ENCODE measurements around the gene GNRHR. TPM values are rescaled to one million over a fixed set of nuclear protein-coding genes. Genes with fewer than 3 reads are reported as not detected.

The GNRHR gene
- polyA plus RNA-seq, 1 donor (not counting 4 experiments of a cell fraction or from before 2014, with no cell fraction given) = 0.24 TPM

DNA sequence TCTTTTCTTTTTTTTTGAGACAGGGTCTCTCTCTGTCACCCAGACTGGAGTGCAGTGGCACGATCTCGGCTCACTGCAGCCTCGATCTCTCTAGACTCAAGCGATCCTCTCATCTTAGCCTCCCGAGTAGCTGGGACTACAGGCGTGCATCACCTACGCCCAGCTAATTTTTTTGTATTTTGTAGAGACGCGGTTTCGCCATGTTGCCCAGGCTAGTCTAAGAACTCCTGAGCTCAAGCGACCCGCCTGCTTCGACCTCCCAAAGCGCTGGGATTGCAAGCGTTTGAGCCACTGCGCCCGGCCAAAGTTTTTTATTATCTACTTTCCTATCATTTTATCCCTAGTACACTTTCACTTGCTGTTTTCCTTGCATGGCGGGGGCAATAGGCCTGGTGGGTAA, 54.6 kb downstream of the GNRHR start:
- peaks cover 97% of the 10 kb centered on the region for H3K79me2 ChIP-seq (ENCODE audit: control insufficient read depth, insufficient read depth, low read length)
- dilution Hi-C loops (cut with MboI; ENCODE audit: extremely low pct_ligation_motif_present, low sequenced_read_pairs) = no loop called here
- H3K4me1 ChIP-seq (ENCODE audit: control insufficient read depth, extremely low read depth, insufficient read depth, low read length) = peaks cover 22% of the 10 kb centered on the region
- FAIRE-seq = no peak
- no peaks in the 10 kb centered on the region for H4K20me1 ChIP-seq (ENCODE audit: control insufficient read depth, extremely low read depth, insufficient read depth, low read length)
- H3K4me3 ChIP-seq (ENCODE audit: control insufficient read depth in 2 of 3, extremely low read depth in 1 of 3, insufficient read depth in 2 of 3, low read depth in 1 of 3, low read length in 3 of 3) = peak overlapping the region; percentile 65 to 99 (median 93)
- no peak overlapping the region for H2AFZ ChIP-seq (ENCODE audit: control insufficient read depth, low read length)
- no peaks in the 10 kb centered on the region for H3K9me3 ChIP-seq (ENCODE audit: control insufficient read depth, low read depth, low read length)
- DNase-seq (ENCODE audit: low read depth, low spot score) = no peak
- peak overlapping the region; percentile 94 for H3K4me2 ChIP-seq (ENCODE audit: control insufficient read depth, extremely low read depth, insufficient read depth, low read depth, low read length)
- peaks cover 2 to 8% of the 10 kb centered on the region in 2 experiments for H3K36me3 ChIP-seq (ENCODE audit: control insufficient read depth in 2 of 2, extremely low read depth in 1 of 2, insufficient read depth in 2 of 2, low read length in 2 of 2)
- H3K27me3 ChIP-seq (ENCODE audit: control insufficient read depth, extremely low read depth, insufficient read depth, low read length) = no peaks in the 10 kb centered on the region
- H3K27ac ChIP-seq (ENCODE audit: control insufficient read depth, insufficient read depth, low read length) = peak overlapping the region; percentile 99
- TF ChIP-seq CTCF (optimal IDR thresholded peaks at IDR 0.05 in 1 of 3, IDR thresholded peaks at IDR 0.05 in 1 of 3, conservative IDR thresholded peaks at IDR 0.05 in 1 of 3; ENCODE audit: extremely low read depth in 1 of 3, insufficient read depth in 2 of 3, low read length in 3 of 3) (no peak), EZH2 (IDR thresholded peaks at IDR 0.05; ENCODE audit: low read length) (no peak)
- H3K9ac ChIP-seq (ENCODE audit: control insufficient read depth, extremely low read depth, insufficient read depth, low read length) = peak overlapping the region; percentile 99
- H3K9me1 ChIP-seq (ENCODE audit: control insufficient read depth, extremely low read depth, insufficient read depth, low read length) = no peaks in the 10 kb centered on the region

DNA sequence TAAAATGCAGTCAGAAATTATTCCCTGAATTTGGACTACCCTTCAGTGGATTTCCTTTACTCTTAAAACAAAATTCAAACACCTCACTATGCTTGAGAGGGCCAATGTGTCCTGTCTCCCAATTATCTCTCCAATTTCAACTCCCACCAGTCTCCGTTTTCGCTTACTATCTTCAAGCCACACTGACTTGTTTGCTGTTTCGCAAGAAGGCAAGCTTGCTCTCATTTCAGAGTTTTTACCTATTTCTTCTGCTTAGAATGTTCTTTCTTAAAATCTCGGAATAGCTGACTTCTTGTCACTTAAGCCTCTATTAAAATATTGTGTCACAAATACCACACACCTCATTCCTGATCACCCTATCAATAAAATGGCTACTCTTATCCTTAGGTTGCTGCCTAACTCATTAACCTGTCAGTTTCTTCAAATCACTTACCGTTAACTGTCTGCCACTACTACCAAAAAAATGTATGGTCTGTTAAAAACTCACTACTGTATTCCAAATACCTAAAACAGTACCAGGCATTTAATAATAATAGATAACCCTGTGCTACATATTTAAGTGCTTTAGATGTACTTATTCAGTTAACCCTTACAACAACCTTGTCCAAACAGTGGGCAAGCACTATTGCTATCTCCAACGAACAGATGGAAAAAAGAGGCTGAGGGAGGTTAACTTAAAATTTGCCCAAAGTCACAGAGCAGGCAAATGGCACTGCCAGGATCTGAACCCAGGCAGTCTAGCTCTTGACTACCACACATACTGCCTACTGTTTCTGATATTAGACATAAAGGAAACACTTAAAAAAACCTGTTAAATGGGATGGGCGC, 56.1 kb downstream of the GNRHR start:
- peak; percentile 5 for FAIRE-seq
- no peak overlapping the region for H3K27ac ChIP-seq (ENCODE audit: control insufficient read depth, insufficient read depth, low read length)
- H3K9me3 ChIP-seq (ENCODE audit: control insufficient read depth, low read depth, low read length) = no peaks in the 10 kb centered on the region
- peaks cover 20% of the 10 kb centered on the region for H3K4me1 ChIP-seq (ENCODE audit: control insufficient read depth, extremely low read depth, insufficient read depth, low read length)
- no peak overlapping the region for H2AFZ ChIP-seq (ENCODE audit: control insufficient read depth, low read length)
- TF ChIP-seq EZH2 (IDR thresholded peaks at IDR 0.05; ENCODE audit: low read length) (no peak), CTCF (optimal IDR thresholded peaks at IDR 0.05 in 1 of 3, IDR thresholded peaks at IDR 0.05 in 1 of 3, conservative IDR thresholded peaks at IDR 0.05 in 1 of 3; ENCODE audit: extremely low read depth in 1 of 3, insufficient read depth in 2 of 3, low read length in 3 of 3) (no peak)
- H3K4me2 ChIP-seq (ENCODE audit: control insufficient read depth, extremely low read depth, insufficient read depth, low read depth, low read length) = peak overlapping the region; percentile 94
- no peaks in the 10 kb centered on the region for H3K27me3 ChIP-seq (ENCODE audit: control insufficient read depth, extremely low read depth, insufficient read depth, low read length)
- dilution Hi-C loops (cut with MboI; ENCODE audit: extremely low pct_ligation_motif_present, low sequenced_read_pairs) = no loop called here
- H3K9ac ChIP-seq (ENCODE audit: control insufficient read depth, extremely low read depth, insufficient read depth, low read length) = no peak overlapping the region
- H3K9me1 ChIP-seq (ENCODE audit: control insufficient read depth, extremely low read depth, insufficient read depth, low read length) = no peaks in the 10 kb centered on the region
- no peaks in the 10 kb centered on the region for H4K20me1 ChIP-seq (ENCODE audit: control insufficient read depth, extremely low read depth, insufficient read depth, low read length)
- peaks cover 92% of the 10 kb centered on the region for H3K79me2 ChIP-seq (ENCODE audit: control insufficient read depth, insufficient read depth, low read length)
- no peak for DNase-seq (ENCODE audit: low read depth, low spot score)
- peak overlapping the region in 1 of 3 experiments; percentile 13 for H3K4me3 ChIP-seq (ENCODE audit: control insufficient read depth in 2 of 3, extremely low read depth in 1 of 3, insufficient read depth in 2 of 3, low read depth in 1 of 3, low read length in 3 of 3)
- peaks cover 0 to 2% of the 10 kb centered on the region in 2 experiments for H3K36me3 ChIP-seq (ENCODE audit: control insufficient read depth in 2 of 2, extremely low read depth in 1 of 2, insufficient read depth in 2 of 2, low read length in 2 of 2)
